Measurements from ENCODE around the gene AMBP. TPM values are rescaled to one million over a fixed set of nuclear protein-coding genes. Genes with fewer than 3 reads are reported as not detected.

AMBP gene
- total and polyA plus RNA-seq, 2 of the 13 experiments (the other 11 are each of a cell fraction or from before 2014, with no cell fraction given), result 1,510 to 2,580 TPM

DNA sequence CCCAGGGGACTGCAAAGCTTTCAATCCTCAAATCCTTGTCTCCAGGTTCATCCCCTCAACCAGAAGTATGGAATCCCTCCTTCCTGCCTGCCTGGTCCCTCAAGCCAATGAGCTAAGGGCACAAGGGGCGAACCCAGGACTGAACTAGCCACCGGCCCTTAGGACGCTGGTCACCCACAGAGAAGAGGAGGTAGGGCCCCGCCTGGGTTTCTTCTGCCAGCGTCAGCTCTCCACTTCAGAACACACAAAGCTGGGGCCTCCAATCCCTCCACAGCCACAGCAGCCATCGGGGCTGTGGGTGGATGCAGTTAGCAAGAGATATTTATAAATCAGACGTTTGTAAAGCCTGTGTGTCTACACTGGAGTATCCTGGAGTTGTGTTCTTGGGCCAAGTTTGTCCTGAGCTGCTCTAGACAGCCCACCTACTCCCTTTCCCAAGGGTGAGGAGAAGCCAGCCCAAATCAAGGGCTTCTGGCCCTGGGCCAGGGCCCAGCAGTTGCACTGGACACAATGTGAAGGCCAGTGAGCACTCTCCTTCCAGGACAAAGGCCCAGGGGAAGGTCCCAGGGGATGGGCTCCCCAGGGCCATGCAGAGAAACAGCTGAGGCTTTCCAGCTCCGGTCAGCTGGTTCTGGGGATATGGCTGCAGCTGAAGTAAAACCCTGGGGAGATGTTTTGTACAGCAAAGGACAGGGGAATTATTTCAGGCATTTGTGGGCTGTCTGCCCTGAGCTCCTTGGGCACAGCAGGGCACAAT is 18.9 kb downstream of the AMBP start (continued):
- TF ChIP-seq, protein P1, sequence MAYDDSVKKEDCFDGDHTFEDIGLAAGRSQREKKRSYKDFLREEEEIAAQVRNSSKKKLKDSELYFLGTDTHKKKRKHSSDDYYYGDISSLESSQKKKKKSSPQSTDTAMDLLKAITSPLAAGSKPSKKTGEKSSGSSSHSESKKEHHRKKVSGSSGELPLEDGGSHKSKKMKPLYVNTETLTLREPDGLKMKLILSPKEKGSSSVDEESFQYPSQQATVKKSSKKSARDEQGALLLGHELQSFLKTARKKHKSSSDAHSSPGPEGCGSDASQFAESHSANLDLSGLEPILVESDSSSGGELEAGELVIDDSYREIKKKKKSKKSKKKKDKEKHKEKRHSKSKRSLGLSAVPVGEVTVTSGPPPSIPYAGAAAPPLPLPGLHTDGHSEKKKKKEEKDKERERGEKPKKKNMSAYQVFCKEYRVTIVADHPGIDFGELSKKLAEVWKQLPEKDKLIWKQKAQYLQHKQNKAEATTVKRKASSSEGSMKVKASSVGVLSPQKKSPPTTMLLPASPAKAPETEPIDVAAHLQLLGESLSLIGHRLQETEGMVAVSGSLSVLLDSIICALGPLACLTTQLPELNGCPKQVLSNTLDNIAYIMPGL (CRISPR knock-in tag; IDR thresholded peaks at IDR 0.05; ENCODE audit: borderline replicate concordance in 1 of 2, low read depth in 1 of 2), result 0 out of 4 replicates have a peak, but pooled peaks of 1 of the 2 experiments have one; percentile 20
- no peak for TF ChIP-seq ZNF329 (CRISPR knock-in tag; IDR thresholded peaks at IDR 0.05; ENCODE audit: low read depth)
- peak; percentile 20; the same call in 1 of the 2 replicates for TF ChIP-seq ZSCAN21 (CRISPR knock-in tag; IDR thresholded peaks at IDR 0.05; ENCODE audit: borderline replicate concordance)
- TF ChIP-seq HDAC1 (CRISPR knock-in tag; IDR thresholded peaks at IDR 0.05), result peak; percentile 41; the same call in 1 of the 2 replicates
- TF ChIP-seq, protein P2, sequence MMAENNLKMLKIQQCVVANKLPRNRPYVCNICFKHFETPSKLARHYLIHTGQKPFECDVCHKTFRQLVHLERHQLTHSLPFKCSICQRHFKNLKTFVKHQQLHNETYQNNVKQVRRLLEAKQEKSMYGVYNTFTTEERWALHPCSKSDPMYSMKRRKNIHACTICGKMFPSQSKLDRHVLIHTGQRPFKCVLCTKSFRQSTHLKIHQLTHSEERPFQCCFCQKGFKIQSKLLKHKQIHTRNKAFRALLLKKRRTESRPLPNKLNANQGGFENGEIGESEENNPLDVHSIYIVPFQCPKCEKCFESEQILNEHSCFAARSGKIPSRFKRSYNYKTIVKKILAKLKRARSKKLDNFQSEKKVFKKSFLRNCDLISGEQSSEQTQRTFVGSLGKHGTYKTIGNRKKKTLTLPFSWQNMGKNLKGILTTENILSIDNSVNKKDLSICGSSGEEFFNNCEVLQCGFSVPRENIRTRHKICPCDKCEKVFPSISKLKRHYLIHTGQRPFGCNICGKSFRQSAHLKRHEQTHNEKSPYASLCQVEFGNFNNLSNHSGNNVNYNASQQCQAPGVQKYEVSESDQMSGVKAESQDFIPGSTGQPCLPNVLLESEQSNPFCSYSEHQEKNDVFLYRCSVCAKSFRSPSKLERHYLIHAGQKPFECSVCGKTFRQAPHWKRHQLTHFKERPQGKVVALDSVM (CRISPR knock-in tag; IDR thresholded peaks at IDR 0.05), result no peak
- peak; percentile 87 for TF ChIP-seq AKAP8 (CRISPR knock-in tag; IDR thresholded peaks at IDR 0.05)
- TF ChIP-seq ZNF460 (CRISPR knock-in tag; IDR thresholded peaks at IDR 0.05; ENCODE audit: borderline replicate concordance), result no peak
- TF ChIP-seq TMF1 (CRISPR knock-in tag; IDR thresholded peaks at IDR 0.05; ENCODE audit: low read depth), result 0 out of 2 replicates have a peak, but pooled peaks have one; percentile 37
- no peak for TF ChIP-seq HMGA1 (CRISPR knock-in tag; conservative IDR thresholded peaks at IDR 0.05)
- TF ChIP-seq TGIF2 (CRISPR knock-in tag; IDR thresholded peaks at IDR 0.05), result no peak
- TF ChIP-seq, protein P3, sequence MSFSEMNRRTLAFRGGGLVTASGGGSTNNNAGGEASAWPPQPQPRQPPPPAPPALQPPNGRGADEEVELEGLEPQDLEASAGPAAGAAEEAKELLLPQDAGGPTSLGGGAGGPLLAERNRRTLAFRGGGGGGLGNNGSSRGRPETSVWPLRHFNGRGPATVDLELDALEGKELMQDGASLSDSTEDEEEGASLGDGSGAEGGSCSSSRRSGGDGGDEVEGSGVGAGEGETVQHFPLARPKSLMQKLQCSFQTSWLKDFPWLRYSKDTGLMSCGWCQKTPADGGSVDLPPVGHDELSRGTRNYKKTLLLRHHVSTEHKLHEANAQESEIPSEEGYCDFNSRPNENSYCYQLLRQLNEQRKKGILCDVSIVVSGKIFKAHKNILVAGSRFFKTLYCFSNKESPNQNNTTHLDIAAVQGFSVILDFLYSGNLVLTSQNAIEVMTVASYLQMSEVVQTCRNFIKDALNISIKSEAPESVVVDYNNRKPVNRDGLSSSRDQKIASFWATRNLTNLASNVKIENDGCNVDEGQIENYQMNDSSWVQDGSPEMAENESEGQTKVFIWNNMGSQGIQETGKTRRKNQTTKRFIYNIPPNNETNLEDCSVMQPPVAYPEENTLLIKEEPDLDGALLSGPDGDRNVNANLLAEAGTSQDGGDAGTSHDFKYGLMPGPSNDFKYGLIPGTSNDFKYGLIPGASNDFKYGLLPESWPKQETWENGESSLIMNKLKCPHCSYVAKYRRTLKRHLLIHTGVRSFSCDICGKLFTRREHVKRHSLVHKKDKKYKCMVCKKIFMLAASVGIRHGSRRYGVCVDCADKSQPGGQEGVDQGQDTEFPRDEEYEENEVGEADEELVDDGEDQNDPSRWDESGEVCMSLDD (CRISPR knock-in tag; IDR thresholded peaks at IDR 0.05; ENCODE audit: borderline replicate concordance), result peak; percentile 18; the same call in 1 of the 2 replicates
- no peak for TF ChIP-seq ZNF564 (CRISPR knock-in tag; IDR thresholded peaks at IDR 0.05)
- no peak for TF ChIP-seq ZNF652 (CRISPR knock-in tag; IDR thresholded peaks at IDR 0.05; ENCODE audit: borderline replicate concordance, low read depth)
- no peak for TF ChIP-seq SCMH1 (CRISPR knock-in tag; IDR thresholded peaks at IDR 0.05; ENCODE audit: borderline replicate concordance)
- TF ChIP-seq, protein P4, sequence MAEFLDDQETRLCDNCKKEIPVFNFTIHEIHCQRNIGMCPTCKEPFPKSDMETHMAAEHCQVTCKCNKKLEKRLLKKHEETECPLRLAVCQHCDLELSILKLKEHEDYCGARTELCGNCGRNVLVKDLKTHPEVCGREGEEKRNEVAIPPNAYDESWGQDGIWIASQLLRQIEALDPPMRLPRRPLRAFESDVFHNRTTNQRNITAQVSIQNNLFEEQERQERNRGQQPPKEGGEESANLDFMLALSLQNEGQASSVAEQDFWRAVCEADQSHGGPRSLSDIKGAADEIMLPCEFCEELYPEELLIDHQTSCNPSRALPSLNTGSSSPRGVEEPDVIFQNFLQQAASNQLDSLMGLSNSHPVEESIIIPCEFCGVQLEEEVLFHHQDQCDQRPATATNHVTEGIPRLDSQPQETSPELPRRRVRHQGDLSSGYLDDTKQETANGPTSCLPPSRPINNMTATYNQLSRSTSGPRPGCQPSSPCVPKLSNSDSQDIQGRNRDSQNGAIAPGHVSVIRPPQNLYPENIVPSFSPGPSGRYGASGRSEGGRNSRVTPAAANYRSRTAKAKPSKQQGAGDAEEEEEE (CRISPR knock-in tag; IDR thresholded peaks at IDR 0.05; ENCODE audit: borderline replicate concordance), result no peak
- no peak for TF ChIP-seq ZNF430 (CRISPR knock-in tag; IDR thresholded peaks at IDR 0.05)
- no peak for TF ChIP-seq ZNF569 (CRISPR knock-in tag; IDR thresholded peaks at IDR 0.05; ENCODE audit: borderline replicate concordance)
- TF ChIP-seq, protein P5, sequence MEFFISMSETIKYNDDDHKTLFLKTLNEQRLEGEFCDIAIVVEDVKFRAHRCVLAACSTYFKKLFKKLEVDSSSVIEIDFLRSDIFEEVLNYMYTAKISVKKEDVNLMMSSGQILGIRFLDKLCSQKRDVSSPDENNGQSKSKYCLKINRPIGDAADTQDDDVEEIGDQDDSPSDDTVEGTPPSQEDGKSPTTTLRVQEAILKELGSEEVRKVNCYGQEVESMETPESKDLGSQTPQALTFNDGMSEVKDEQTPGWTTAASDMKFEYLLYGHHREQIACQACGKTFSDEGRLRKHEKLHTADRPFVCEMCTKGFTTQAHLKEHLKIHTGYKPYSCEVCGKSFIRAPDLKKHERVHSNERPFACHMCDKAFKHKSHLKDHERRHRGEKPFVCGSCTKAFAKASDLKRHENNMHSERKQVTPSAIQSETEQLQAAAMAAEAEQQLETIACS (CRISPR knock-in tag; IDR thresholded peaks at IDR 0.05), result no peak
- no peak for TF ChIP-seq FLYWCH1 (CRISPR knock-in tag; IDR thresholded peaks at IDR 0.05)
